Neuron (in vitro differentiated cells): ENCODE data around the gene EEFSEC.

Source experiments
- H2AFZ ChIP-seq: one replicate; pipeline ENCODE4 v1.6.1; 2013; ENCODE audit warnings: low read depth, mild to moderate bottlenecking, inconsistent platforms, low read length, moderate library complexity
- H3K27me3 ChIP-seq: one replicate; pipeline ENCODE4 v1.6.1; 2013; ENCODE audit warnings: low read length; ENCODE audit not compliant: insufficient read depth
- H3K36me3 ChIP-seq: one replicate; pipeline ENCODE4 v1.6.1; 2013; ENCODE audit warnings: low read length; ENCODE audit not compliant: insufficient read depth
- H3K4me1 ChIP-seq: one replicate; pipeline ENCODE4 v1.6.1; 2013; ENCODE audit warnings: low read length; ENCODE audit not compliant: insufficient read depth
- H3K4me3 ChIP-seq: 2 replicates; pipeline ENCODE4 v1.5.1; 2013; ENCODE audit warnings: mild to moderate bottlenecking, low read length, moderate library complexity
- H3K9me3 ChIP-seq: one replicate; pipeline ENCODE4 v1.6.1; 2013; ENCODE audit warnings: low read length

The EEFSEC gene

GRCh38 chr3:128359846-128360642 is 206.8 kb downstream of the EEFSEC start:
- no peaks in the 10 kb centered on the region for H3K4me1 ChIP-seq
- H3K27me3 ChIP-seq = no peaks in the 10 kb centered on the region
- H2AFZ ChIP-seq = no peak overlapping the region
- H3K4me3 ChIP-seq = no peak overlapping the region
- no peaks in the 10 kb centered on the region for H3K36me3 ChIP-seq
- H3K9me3 ChIP-seq = no peaks in the 10 kb centered on the region

- Histone ChIP-seq H3K4me1 (no peaks in the 10 kb centered on the region), H3K4me3 (no peak overlapping the region), H3K36me3 (no peaks in the 10 kb centered on the region), H3K27me3 (no peaks in the 10 kb centered on the region), H2AFZ (no peak overlapping the region), H3K9me3 (no peaks in the 10 kb centered on the region)
Measured at GRCh38 chr3:128360705-128361271, 207.5 kb downstream of the EEFSEC start.

GRCh38 chr3:128362026-128362965 is 209.0 kb downstream of the EEFSEC start:
- Histone ChIP-seq H3K9me3 (no peaks in the 10 kb centered on the region), H3K4me3 (no peak overlapping the region), H3K36me3 (no peaks in the 10 kb centered on the region), H2AFZ (no peak overlapping the region), H3K27me3 (no peaks in the 10 kb centered on the region), H3K4me1 (no peaks in the 10 kb centered on the region)

GRCh38 chr3:128364291-128364690 is 211.0 kb downstream of the EEFSEC start:
- Histone ChIP-seq H3K4me3 (no peak overlapping the region), H3K9me3 (no peaks in the 10 kb centered on the region)

GRCh38 chr3:128364808-128365360 is 211.6 kb downstream of the EEFSEC start:
- Histone ChIP-seq H2AFZ (no peak overlapping the region), H3K4me3 (no peak overlapping the region), H3K27me3 (no peaks in the 10 kb centered on the region), H3K4me1 (no peaks in the 10 kb centered on the region), H3K9me3 (no peaks in the 10 kb centered on the region), H3K36me3 (no peaks in the 10 kb centered on the region)

More at GRCh38 chr3:128364291-128364690, 211.0 kb downstream of the EEFSEC start:
- H3K27me3 ChIP-seq = no peaks in the 10 kb centered on the region
- no peaks in the 10 kb centered on the region for H3K4me1 ChIP-seq
- H2AFZ ChIP-seq = no peak overlapping the region
- H3K36me3 ChIP-seq = no peaks in the 10 kb centered on the region

DNA sequence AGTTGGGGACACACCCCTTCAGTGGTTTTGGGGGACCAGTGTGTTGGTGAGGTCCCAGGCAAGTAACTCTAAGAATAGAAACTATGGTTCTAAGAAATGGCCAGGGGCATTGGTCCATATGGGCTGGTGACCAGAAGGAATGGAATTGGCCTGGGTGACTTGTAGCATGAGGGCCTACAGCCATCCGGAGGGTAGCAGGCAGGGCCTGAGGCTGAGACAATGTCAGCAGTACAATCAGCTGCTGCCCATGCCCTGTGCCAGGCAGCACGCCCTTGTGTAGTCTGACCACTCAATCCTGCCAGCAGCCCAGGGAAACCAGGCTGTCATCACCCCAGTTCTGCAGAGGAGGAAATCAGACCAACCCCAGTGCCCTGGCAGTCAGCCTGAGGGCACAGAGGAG is 212.9 kb downstream of the EEFSEC start:
- Histone ChIP-seq H3K4me1 (no peaks in the 10 kb centered on the region), H2AFZ (no peak overlapping the region), H3K4me3 (no peak overlapping the region), H3K36me3 (no peaks in the 10 kb centered on the region), H3K27me3 (no peaks in the 10 kb centered on the region), H3K9me3 (no peaks in the 10 kb centered on the region)

DNA sequence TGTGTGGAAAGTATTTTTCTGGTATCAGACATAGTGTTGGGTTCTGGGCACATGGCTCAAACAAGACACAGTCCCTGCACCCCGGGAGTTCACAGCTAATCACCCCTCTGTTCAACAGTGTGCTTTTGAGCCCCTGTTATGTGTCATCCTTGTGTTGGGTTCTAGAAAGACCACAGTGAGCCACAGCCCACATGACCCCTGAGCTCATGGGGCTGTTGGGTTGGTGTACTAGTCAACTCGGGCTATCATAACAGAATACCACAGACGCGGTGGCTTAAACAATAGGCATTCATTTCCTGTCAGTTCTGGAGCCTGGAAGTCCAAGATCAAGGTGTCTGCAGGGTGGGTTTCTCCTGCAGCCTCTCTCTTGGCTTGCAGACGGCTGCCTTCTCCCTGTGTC is 213.4 kb downstream of the EEFSEC start:
- H3K4me3 ChIP-seq = no peak overlapping the region
- H3K9me3 ChIP-seq = no peaks in the 10 kb centered on the region

DNA sequence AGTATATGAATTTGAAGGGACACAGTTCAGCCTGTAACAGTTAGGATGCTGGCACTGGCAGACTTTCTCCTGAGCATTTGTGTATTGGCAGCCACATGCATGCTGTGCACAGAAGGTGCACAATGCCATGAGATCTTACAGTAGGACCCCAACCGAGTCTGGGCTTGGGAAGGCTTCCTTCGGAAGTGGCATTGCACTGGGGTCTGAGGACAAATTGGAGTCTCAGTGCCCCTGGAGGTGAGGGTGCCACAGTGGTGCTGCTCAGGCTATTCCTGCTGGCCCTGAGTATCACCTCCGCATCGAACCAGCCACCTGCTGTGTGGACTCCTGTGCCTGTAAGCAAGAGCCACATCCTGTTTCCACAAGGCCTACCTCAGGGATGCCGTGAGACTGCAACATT is 213.9 kb downstream of the EEFSEC start:
- Histone ChIP-seq H3K9me3 (no peaks in the 10 kb centered on the region), H2AFZ (no peak overlapping the region), H3K4me3 (no peak overlapping the region), H3K4me1 (no peaks in the 10 kb centered on the region), H3K27me3 (no peaks in the 10 kb centered on the region), H3K36me3 (no peaks in the 10 kb centered on the region)

More for the DNA sequence above, 213.4 kb downstream of the EEFSEC start:
- Histone ChIP-seq H3K36me3 (no peaks in the 10 kb centered on the region), H2AFZ (no peak overlapping the region), H3K27me3 (no peaks in the 10 kb centered on the region), H3K4me1 (no peaks in the 10 kb centered on the region)

DNA sequence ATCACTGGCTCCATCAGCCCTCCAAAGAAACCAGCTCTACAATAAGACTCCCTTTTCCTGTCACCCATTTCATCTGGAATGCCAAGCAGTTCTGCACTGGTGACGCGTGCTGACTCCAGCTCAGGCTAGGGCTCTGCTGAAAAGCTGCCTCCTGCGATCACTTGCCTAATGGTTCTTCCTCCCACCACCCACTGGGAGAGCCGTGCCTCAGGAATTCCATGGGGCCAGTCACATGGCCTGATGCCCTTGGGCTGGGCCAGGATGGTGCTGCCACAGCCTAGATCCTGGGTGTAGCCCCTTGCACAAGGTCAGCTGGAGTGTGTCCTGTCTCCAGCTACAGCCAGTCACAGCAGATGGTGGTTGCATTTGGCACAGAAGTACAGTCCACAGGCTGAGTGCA is 214.5 kb downstream of the EEFSEC start:
- Histone ChIP-seq H3K4me1 (no peaks in the 10 kb centered on the region), H2AFZ (no peak overlapping the region), H3K36me3 (no peaks in the 10 kb centered on the region), H3K27me3 (no peaks in the 10 kb centered on the region), H3K4me3 (no peak overlapping the region), H3K9me3 (no peaks in the 10 kb centered on the region)

- no peak overlapping the region for H2AFZ ChIP-seq
Measured at GRCh38 chr3:128368626-128369025, 215.3 kb downstream of the EEFSEC start.

GRCh38 chr3:128369121-128369703 is 215.9 kb downstream of the EEFSEC start:
- H2AFZ ChIP-seq = no peak overlapping the region
- no peaks in the 10 kb centered on the region for H3K4me1 ChIP-seq
- H3K9me3 ChIP-seq = no peaks in the 10 kb centered on the region
- H3K36me3 ChIP-seq = no peaks in the 10 kb centered on the region
- no peak overlapping the region for H3K4me3 ChIP-seq
- no peaks in the 10 kb centered on the region for H3K27me3 ChIP-seq

More at GRCh38 chr3:128368626-128369025, 215.3 kb downstream of the EEFSEC start:
- no peaks in the 10 kb centered on the region for H3K9me3 ChIP-seq
- H3K4me3 ChIP-seq = no peak overlapping the region
- no peaks in the 10 kb centered on the region for H3K27me3 ChIP-seq
- no peaks in the 10 kb centered on the region for H3K4me1 ChIP-seq
- no peaks in the 10 kb centered on the region for H3K36me3 ChIP-seq

- H2AFZ ChIP-seq = no peak overlapping the region
- no peak overlapping the region for H3K4me3 ChIP-seq
- H3K27me3 ChIP-seq = no peaks in the 10 kb centered on the region
- no peaks in the 10 kb centered on the region for H3K9me3 ChIP-seq
- H3K36me3 ChIP-seq = no peaks in the 10 kb centered on the region
- H3K4me1 ChIP-seq = no peaks in the 10 kb centered on the region
Measured at GRCh38 chr3:128369881-128370642, 216.8 kb downstream of the EEFSEC start.
